Thyroid gland (tissue), 4 donors: ENCODE results near the gene NTPCR.

ENCODE experiments used
- POLR2A ChIP-seq, 2 donors: fragments of 450-650 bp; IDR thresholded peaks; one replicate each; pipeline ENCODE4 v1.6.1; 2017; ENCODE audit warnings: antibody characterized with exemption in 2 of 2, mild to moderate bottlenecking in 2 of 2, moderate library complexity in 1 of 2
- TF ChIP-seq, protein P1 (sequence below), 6 experiments: fragments of 200-600 bp in 3 of 6; fragments of 450-650 bp in 3 of 6; sonication (generic) in 3 of 6; IDR thresholded peaks; one replicate each; pipeline ENCODE4 v1.5.1; 2016 to 2019; ENCODE audit warnings: antibody characterized with exemption in 6 of 6, mild to moderate bottlenecking in 2 of 6, inconsistent platforms in 1 of 6, moderate library complexity in 1 of 6

GRCh38 chr1:233015965-233016364 is 65.6 kb downstream of the NTPCR start:
- TF ChIP-seq, protein P1, sequence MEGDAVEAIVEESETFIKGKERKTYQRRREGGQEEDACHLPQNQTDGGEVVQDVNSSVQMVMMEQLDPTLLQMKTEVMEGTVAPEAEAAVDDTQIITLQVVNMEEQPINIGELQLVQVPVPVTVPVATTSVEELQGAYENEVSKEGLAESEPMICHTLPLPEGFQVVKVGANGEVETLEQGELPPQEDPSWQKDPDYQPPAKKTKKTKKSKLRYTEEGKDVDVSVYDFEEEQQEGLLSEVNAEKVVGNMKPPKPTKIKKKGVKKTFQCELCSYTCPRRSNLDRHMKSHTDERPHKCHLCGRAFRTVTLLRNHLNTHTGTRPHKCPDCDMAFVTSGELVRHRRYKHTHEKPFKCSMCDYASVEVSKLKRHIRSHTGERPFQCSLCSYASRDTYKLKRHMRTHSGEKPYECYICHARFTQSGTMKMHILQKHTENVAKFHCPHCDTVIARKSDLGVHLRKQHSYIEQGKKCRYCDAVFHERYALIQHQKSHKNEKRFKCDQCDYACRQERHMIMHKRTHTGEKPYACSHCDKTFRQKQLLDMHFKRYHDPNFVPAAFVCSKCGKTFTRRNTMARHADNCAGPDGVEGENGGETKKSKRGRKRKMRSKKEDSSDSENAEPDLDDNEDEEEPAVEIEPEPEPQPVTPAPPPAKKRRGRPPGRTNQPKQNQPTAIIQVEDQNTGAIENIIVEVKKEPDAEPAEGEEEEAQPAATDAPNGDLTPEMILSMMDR (IDR thresholded peaks at IDR 0.05) = no peak
- TF ChIP-seq POLR2A (IDR thresholded peaks at IDR 0.05) = no peak
